ENCODE measurements around the gene MAP2K5. TPM values are rescaled to one million over a fixed set of nuclear protein-coding genes. Genes with fewer than 3 reads are reported as not detected.
A peak's percentile ranks its signal among the peaks of the same experiment; 100 is the strongest.

The MAP2K5 gene
- total RNA-seq, 1 donor from 2014 or later = 11.6 TPM

- peaks cover 3% of the 10 kb centered on the region for H3K9me3 Mint-ChIP-seq (ENCODE audit: unreplicated experiment)
- no peak overlapping the region for H3K4me3 Mint-ChIP-seq (ENCODE audit: unreplicated experiment)
- Histone ChIP-seq H3K36me3 (ENCODE audit: insufficient read depth, low read length) (no peaks in the 10 kb centered on the region), H3K4me2 (ENCODE audit: low read length) (no peak overlapping the region), H3K4me1 (ENCODE audit: insufficient read depth, low read length) (no peaks in the 10 kb centered on the region), H3K27me3 (ENCODE audit: insufficient read depth, low read length) (no peaks in the 10 kb centered on the region), H3K4me3 (ENCODE audit: insufficient read depth, low read depth, low read length) (no peak overlapping the region), H3K9me3 (ENCODE audit: insufficient read depth, low read depth, low read length) (no peaks in the 10 kb centered on the region), H2AFZ (ENCODE audit: low read depth, low read length) (no peak overlapping the region), H3K9ac (ENCODE audit: low read length) (no peak overlapping the region), H4K20me1 (ENCODE audit: insufficient read depth, low read length) (no peaks in the 10 kb centered on the region), H3K79me2 (ENCODE audit: insufficient read depth, low read length) (no peaks in the 10 kb centered on the region), H3K27ac (ENCODE audit: low read depth, low read length) (no peak overlapping the region)
- no peak overlapping the region for H3K27ac Mint-ChIP-seq (ENCODE audit: unreplicated experiment)
- H3K4me1 Mint-ChIP-seq (ENCODE audit: low read depth, unreplicated experiment) = no peaks in the 10 kb centered on the region
- no peaks in the 10 kb centered on the region for H3K36me3 Mint-ChIP-seq (ENCODE audit: low read depth, unreplicated experiment)
- TF ChIP-seq CTCF (IDR thresholded peaks at IDR 0.05; ENCODE audit: insufficient read depth, low read depth, low read length) (no peak), EZH2 (IDR thresholded peaks at IDR 0.05; ENCODE audit: insufficient read depth, low read length) (no peak)
- H3K27me3 Mint-ChIP-seq (ENCODE audit: low read depth, unreplicated experiment) = no peaks in the 10 kb centered on the region
- FAIRE-seq (no peak), DNase-seq (ENCODE audit: low read depth) (no peak)
Observed at GRCh38 chr15:67735896-67736295, 193.4 kb downstream of the MAP2K5 start.

- Mint-ChIP-seq H3K27ac (ENCODE audit: unreplicated experiment) (no peak overlapping the region), H3K9me3 (ENCODE audit: unreplicated experiment) (peaks cover 3% of the 10 kb centered on the region), H3K4me1 (ENCODE audit: low read depth, unreplicated experiment) (peaks cover 2% of the 10 kb centered on the region), H3K27me3 (ENCODE audit: low read depth, unreplicated experiment) (no peaks in the 10 kb centered on the region), H3K36me3 (ENCODE audit: low read depth, unreplicated experiment) (no peaks in the 10 kb centered on the region), H3K4me3 (ENCODE audit: unreplicated experiment) (no peak overlapping the region)
- TF ChIP-seq EZH2 (IDR thresholded peaks at IDR 0.05; ENCODE audit: insufficient read depth, low read length) = no peak
- TF ChIP-seq CTCF (IDR thresholded peaks at IDR 0.05; ENCODE audit: insufficient read depth, low read depth, low read length) = no peak
- DNase-seq (ENCODE audit: low read depth) (peak; percentile 14), FAIRE-seq (no peak)
- Histone ChIP-seq H3K4me1 (ENCODE audit: insufficient read depth, low read length) (no peaks in the 10 kb centered on the region), H3K4me2 (ENCODE audit: low read length) (no peak overlapping the region), H3K27me3 (ENCODE audit: insufficient read depth, low read length) (no peaks in the 10 kb centered on the region), H3K36me3 (ENCODE audit: insufficient read depth, low read length) (no peaks in the 10 kb centered on the region), H3K9me3 (ENCODE audit: insufficient read depth, low read depth, low read length) (no peaks in the 10 kb centered on the region), H3K79me2 (ENCODE audit: insufficient read depth, low read length) (no peaks in the 10 kb centered on the region), H2AFZ (ENCODE audit: low read depth, low read length) (no peak overlapping the region), H4K20me1 (ENCODE audit: insufficient read depth, low read length) (no peaks in the 10 kb centered on the region), H3K4me3 (ENCODE audit: insufficient read depth, low read depth, low read length) (no peak overlapping the region), H3K27ac (ENCODE audit: low read depth, low read length) (no peak overlapping the region), H3K9ac (ENCODE audit: low read length) (no peak overlapping the region)
Observed at GRCh38 chr15:67736810-67737209, 194.3 kb downstream of the MAP2K5 start.

GRCh38 chr15:67738056-67738455 is 195.6 kb downstream of the MAP2K5 start:
- DNase-seq (ENCODE audit: low read depth) (no peak), FAIRE-seq (no peak)
- H3K9me3 ChIP-seq (ENCODE audit: insufficient read depth, low read depth, low read length) = no peaks in the 10 kb centered on the region
- H3K27me3 ChIP-seq (ENCODE audit: insufficient read depth, low read length) = no peaks in the 10 kb centered on the region
- H3K4me2 ChIP-seq (ENCODE audit: low read length) = no peak overlapping the region
- H3K79me2 ChIP-seq (ENCODE audit: insufficient read depth, low read length) = no peaks in the 10 kb centered on the region
- peaks cover 2% of the 10 kb centered on the region for H3K4me1 Mint-ChIP-seq (ENCODE audit: low read depth, unreplicated experiment)
- no peaks in the 10 kb centered on the region for H3K27me3 Mint-ChIP-seq (ENCODE audit: low read depth, unreplicated experiment)
- no peaks in the 10 kb centered on the region for H3K4me1 ChIP-seq (ENCODE audit: insufficient read depth, low read length)
- no peak overlapping the region for H3K4me3 Mint-ChIP-seq (ENCODE audit: unreplicated experiment)
- peaks cover 3% of the 10 kb centered on the region for H3K9me3 Mint-ChIP-seq (ENCODE audit: unreplicated experiment)
- H3K4me3 ChIP-seq (ENCODE audit: insufficient read depth, low read depth, low read length) = no peak overlapping the region
- TF ChIP-seq EZH2 (IDR thresholded peaks at IDR 0.05; ENCODE audit: insufficient read depth, low read length) = no peak
- no peak for TF ChIP-seq CTCF (IDR thresholded peaks at IDR 0.05; ENCODE audit: insufficient read depth, low read depth, low read length)
- no peaks in the 10 kb centered on the region for H3K36me3 ChIP-seq (ENCODE audit: insufficient read depth, low read length)
- no peak overlapping the region for H2AFZ ChIP-seq (ENCODE audit: low read depth, low read length)
- no peak overlapping the region for H3K27ac Mint-ChIP-seq (ENCODE audit: unreplicated experiment)
- no peaks in the 10 kb centered on the region for H3K36me3 Mint-ChIP-seq (ENCODE audit: low read depth, unreplicated experiment)
- no peak overlapping the region for H3K27ac ChIP-seq (ENCODE audit: low read depth, low read length)
- no peaks in the 10 kb centered on the region for H4K20me1 ChIP-seq (ENCODE audit: insufficient read depth, low read length)
- H3K9ac ChIP-seq (ENCODE audit: low read length) = no peak overlapping the region

Measured in astrocyte (in vitro differentiated cells and primary cell).